SK-N-SH treated with all-trans-retinoic acid at 6 μM for 48 hours (cell line): Measurements from ENCODE around the gene ZNF136.

ENCODE experiments used
- ARNTL ChIP-seq: fragments of 450-650 bp; formaldehyde crosslinking; IDR thresholded peaks from 2 replicates; pipeline ENCODE4 v1.5.0; 2020; ENCODE audit warnings: low read depth, mild to moderate bottlenecking, moderate library complexity, borderline replicate concordance
- CREB5 ChIP-seq: fragments of 250-450 bp; sonication (Bioruptor Pico); IDR thresholded peaks from 2 replicates; pipeline ENCODE4 v1.5.1; 2020; ENCODE audit warnings: low read depth, mild to moderate bottlenecking, moderate library complexity
- ESRRG ChIP-seq: fragments of 250-450 bp; sonication (Bioruptor Pico); IDR thresholded peaks from 2 replicates; pipeline ENCODE4 v1.6.1; 2021; ENCODE audit warnings: mild to moderate bottlenecking
- ISL1 ChIP-seq: fragments of 250-450 bp; sonication (Bioruptor Pico); IDR thresholded peaks from 2 replicates; pipeline ENCODE4 v2.1.2; 2022; ENCODE audit warnings: mild to moderate bottlenecking, moderate library complexity
- PPARA ChIP-seq: fragments of 250-450 bp; sonication (Bioruptor Pico); IDR thresholded peaks from 2 replicates; pipeline ENCODE4 v1.5.0; 2020; ENCODE audit warnings: mild to moderate bottlenecking, borderline replicate concordance
- TSHZ2 ChIP-seq: fragments of 250-450 bp; sonication (Bioruptor Pico); IDR thresholded peaks from 2 replicates; pipeline ENCODE4 v1.5.0; 2020; ENCODE audit warnings: mild to moderate bottlenecking, moderate library complexity
- ZFP30 ChIP-seq: fragments of 450-650 bp; formaldehyde crosslinking; IDR thresholded peaks from 2 replicates; pipeline ENCODE4 v1.5.0; 2022; ENCODE audit warnings: mild to moderate bottlenecking, moderate library complexity
- ZNF565 ChIP-seq: fragments of 450-650 bp; formaldehyde crosslinking; conservative IDR thresholded peaks from 2 replicates; pipeline ENCODE4 v1.5.0; 2020; ENCODE audit warnings: low read depth, mild to moderate bottlenecking, moderate library complexity

- TF ChIP-seq ISL1 (CRISPR knock-in tag) (no peak), ZNF565 (CRISPR knock-in tag) (no peak), ZFP30 (CRISPR knock-in tag) (no peak), ARNTL (CRISPR knock-in tag) (no peak), TSHZ2 (CRISPR knock-in tag) (no peak), ESRRG (CRISPR knock-in tag) (no peak), CREB5 (CRISPR knock-in tag) (no peak), PPARA (CRISPR knock-in tag) (no peak)
These were observed 17.5 kb downstream of the ZNF136 start for GRCh38 chr19:12180377-12180776.
